ENCODE data around the gene FCHSD2.
"Not testable (repeated sequence)": the region's sequence is repeated elsewhere in the genome, so short reads cannot be mapped to it uniquely, and the experiment has no call there.

FCHSD2 gene

DNA sequence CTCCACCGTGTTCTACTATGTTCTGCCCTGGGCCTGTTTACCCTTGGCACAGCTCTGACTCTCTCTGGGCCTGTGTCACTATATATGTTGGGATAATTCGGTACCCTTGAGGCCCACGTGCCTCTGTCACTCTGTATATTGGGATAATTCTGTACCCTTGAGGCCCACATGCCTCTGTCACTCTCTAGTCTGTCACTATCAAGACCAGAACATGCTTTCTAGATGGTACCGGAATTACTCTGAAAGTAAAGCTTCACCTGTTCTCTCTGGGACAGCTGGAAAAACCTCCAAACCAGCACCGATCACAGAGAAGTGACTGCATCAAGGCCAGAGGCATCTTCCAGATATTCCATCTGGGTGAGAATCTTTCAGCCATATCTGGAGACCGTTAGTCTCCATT, 9.3 kb upstream of the FCHSD2 start:
- DNase-seq (ENCODE audit: low spot score): no peak

DNA sequence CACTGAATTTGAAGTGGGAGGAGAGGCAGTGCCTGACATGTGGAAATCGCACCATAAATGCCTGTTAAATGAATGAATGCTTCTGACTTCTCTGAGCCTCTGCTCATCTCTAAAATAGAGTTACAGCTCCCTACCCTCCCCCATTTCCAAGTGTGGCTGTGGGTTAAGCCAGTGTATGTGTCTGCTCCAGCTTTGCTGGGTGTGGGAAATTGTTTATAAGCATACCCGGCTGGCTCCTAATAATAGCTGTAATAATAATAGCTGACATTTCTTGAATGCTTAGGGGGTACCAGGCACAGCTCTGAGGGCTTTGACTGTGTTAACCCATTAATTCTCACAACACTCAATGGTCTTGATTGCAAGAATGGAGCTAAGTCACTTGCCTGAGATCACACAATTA, 7.0 kb upstream of the FCHSD2 start:
- DNase-seq (ENCODE audit: low spot score): no peak

DNA sequence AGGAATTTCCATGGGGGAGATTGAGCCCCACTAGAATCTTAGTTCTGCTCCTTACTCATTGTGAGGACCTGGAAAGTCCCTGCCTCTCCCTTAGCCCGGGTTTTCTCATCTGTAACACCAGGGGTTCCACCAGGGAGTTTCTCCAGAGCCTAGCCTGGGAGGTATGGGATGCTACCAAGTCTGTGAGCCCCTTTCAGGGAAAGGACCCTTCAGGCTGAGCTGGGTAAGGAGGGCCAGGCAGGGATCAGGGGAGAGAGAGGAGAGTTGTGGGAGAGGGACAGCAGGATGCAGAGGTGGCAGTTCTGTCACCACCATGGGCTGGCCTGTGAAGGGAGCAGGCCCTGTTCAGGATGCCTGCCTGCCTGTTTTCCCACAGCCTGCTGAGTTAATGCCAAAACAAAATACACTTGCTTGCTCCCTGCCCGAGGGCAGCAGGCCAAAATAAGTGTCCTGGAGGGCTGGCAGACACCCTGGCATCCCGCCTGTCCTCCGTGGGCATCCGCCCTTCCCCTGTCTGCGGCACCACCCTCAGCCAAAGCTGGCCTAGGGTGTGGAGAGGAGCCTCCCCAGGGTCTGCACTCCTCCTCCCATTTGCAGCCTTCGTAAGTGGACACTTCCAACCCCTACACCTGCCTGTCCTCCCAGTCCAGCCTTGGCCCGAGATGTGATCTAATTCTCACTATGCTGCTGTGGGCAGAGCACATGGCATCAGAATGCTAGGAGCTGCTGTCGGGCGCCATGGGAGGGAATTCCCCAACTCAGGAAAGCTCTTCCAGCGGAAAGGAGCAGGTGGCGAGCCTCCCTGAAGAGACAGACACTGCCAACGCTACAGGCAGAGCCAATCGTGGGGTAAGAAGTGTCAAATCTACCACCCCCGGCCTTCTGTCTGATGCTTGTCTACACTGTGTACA, 5.9 kb upstream of the FCHSD2 start:
- no peak for DNase-seq (ENCODE audit: low spot score)

DNA sequence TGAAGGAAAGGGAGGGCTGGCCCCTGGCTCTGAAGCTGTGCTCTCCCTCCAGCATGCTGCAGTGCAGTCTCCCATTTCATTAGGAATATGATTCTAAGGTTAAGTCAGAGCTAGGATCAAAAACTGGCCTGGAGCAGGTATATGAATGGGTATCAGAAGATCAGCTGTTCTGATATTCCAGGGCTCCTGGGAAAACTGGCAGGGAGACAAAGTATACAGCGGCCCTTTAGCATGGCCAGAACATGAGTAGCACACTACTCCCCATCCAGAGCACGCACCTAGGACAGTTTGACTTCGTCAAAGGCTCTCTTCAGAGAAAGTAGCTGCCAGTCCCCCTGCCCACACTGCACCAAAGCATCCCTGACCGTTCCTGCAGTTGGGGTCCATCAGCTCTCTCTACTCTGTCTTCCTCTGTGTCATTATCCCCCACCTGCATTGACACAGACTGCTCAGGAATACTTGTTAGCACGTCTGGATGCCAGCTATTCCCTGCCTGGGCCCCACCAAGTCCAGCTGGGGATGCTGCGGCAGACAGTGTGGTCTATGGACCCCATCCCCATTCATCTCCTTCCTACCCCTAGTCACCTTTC, 4.0 kb upstream of the FCHSD2 start:
- no peak for DNase-seq (ENCODE audit: low spot score)

DNA sequence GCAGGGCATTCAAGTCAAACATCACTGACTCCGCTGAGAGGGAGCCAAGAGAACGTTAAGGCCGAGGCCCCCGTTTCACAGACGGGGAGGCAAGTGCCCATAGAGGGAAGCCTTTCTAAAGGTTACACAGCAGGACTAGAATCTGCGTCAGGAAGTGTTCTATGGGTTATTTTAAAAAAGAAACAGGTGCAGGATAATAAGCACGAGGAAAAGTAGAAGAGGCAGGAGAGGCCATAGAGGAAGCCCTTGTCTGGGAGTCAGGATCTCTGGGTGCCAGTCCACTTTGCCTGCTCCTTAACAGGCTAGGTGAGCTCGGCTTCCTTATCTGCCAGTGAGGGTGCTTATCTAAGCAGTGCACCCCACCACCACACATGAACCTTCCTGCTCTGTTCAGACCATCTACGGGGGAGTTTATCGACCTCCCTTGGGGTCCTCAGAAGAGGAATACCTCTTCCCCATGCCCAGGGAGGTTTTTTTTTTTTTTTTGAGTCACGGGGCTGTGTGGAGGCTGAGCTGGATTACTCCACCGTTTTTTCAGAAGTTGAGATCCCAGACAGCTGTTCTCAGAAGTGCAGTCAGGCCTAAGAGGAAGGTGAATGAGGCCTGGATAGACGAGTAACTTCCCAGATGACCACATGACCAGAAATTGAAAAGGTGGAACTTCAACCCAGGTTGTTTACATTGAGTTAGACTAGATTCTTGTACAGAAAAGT, 1.2 kb upstream of the FCHSD2 start:
- DNase-seq (ENCODE audit: low spot score): no peak

DNA sequence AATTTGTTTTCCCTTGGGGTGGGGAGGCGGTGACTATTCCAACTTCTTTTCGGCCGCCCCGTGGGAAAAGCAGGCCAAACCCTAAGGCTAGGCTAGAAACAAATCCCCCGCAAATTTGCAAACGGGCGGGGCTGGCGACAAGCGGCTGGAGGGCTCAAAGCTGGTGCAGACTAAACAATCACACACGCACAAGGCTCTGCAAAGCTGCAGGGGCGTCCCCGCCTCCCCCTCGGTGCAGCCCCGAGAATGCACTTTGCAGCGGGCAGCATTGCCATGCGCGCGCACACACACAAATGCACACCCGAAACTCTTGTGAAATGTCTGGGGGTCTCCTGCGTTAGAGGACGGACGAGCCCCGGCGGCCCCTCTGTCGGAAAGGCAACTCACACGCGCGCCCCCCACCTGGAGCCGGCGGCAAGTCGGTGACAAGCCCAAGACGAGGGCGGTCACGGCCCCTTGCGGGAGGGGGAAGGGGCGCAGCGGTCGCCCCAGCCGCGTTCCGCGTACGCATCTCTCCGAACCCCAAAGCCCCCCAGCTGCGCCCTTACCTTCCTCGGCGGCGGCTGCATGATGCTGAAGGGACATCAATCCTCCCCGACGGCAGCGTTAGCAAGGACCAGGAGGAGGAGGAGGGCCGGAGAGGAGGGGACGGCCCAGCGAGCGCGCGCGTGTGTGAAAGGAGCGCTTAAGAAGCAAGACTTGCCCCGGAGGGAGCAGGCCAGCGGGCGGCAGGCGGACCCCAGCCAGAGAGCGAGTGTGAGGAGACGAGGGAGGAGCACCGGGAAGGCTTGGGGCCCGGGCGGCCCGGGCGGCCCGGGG, 600 bp downstream of the FCHSD2 start:
- peak; percentile 47 for DNase-seq (ENCODE audit: low spot score)

DNA sequence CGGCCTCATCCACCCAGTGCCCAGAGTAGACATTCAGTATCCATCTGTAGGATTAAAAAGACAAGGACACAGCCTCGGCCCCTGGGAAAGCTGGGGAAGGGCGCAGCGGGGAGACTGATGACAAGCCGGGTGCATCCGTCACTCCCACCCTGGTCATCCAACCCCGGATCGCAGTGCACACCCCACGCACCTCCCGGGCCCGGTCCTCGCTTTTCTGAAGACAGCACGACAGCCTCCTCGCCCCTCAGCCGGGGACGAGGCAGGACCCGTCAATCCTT, 1.1 kb downstream of the FCHSD2 start:
- DNase-seq (ENCODE audit: low spot score): no peak

DNA sequence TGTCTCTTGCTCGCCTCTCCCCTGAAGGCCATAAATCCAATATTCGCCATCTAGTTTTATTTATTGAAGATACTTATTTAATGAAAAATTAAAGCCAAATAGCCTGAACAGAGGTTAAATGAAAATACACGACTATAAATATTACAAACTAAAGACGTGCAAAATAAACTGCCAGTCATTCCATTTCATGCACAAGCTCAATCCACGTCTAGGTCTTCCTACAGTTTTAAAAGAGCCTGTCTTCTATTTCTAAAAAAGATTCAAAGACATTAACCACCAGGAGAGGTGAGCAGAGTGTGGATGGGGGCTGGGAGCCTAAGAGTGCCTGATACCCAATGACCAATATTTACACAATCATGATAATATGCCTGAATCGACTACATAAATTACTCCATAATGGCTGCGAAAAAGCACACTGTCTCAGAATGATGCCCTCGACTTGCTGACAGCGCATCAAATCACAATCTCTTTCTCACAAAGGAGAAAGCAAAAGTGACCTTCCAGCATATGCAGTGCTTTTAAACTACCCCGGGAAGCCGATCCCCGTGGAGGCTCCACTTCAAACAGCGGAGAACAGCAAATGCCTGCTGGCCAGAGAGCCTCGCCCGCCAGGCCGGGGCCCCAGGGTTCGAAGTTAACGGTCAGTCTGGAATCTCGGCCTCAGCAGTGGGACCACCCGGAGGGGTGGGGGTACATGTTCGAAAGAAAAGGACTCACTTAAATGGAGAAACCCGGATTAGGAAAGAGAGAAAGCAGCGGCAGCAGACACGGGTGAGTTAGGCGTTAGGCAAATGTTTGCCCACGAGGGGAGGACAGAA, 1.7 kb downstream of the FCHSD2 start:
- DNase-seq (ENCODE audit: low spot score): no peak

DNA sequence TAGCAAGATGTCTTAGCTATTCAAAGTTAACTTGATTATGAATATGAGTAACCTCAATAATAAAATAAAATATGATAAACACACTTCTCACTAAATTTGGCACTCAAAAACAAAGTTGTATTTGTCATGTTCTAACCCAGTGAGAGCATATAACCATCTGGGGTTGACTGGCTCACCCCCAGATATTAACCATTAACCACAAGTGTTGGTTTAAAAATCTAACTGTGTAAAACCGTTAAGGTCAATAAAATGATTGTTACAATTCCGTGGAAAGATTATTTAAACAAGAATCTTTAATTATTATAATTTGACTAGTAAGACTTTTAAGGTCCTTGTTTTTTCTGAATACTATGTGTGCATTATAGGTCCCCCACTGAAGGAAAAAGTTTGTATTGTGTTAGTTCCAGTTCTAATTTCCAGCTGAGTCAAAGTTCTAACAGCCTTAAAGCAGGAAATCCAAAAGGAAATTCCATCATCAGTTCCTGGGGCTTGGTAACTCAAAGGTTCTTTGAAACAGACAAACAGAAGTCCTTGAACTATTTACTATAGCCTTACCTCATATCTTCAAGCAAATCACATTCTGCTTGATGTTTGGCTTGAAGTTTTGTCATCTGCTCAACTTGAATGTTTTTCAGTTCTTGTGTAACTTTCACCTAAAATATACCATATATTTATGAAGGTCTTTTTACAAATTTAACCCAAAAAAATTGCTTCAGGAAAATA, 2.5 kb downstream of the FCHSD2 start:
- no peak for DNase-seq (ENCODE audit: low spot score)

DNA sequence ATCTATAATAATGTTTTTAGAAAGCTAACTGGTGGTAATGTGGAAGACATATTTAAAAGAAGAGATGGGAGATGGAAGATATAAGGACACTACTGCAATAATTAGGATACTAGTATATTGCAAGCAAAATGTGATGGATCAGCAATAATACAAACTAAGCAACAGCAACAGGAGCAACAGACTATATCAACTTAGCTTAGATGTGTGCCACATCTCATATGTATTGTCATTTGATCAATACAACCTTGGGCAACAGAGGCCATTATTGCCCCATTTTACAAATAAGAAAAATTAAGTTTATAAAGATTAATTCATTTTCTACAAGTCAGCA, 4.2 kb downstream of the FCHSD2 start:
- DNase-seq (ENCODE audit: low spot score): no peak

DNA sequence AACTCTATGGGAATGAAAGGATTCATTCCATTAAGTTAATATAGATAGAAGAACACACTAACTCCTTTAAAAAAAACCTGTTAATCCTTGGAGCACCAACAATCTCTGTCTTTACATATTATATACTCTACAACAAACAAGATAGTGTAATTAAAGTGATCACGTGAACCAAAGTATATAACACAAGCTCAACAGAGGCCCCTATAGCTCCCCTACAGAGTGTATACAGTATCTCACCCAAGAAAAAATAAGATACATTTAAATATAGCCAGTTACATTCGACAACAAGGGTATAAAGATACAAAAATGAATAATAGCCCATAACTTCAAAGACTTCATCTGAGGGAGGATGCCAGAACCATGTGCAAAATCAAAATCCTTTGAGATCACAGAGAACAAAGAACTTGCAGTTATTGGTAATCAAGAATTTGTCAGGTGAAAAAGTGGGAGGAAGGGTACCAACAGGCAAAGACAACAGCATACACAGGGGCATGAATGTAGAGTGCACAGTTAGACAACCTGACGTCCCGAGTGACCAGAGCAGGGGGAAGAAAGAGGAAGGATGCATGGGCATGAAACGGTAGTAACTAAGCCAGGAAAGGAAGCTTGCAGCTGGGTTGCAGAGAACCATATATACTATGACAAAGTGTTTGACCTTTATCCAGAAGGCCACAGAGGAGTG, 4.7 kb downstream of the FCHSD2 start:
- no peak for DNase-seq (ENCODE audit: low spot score)

DNA sequence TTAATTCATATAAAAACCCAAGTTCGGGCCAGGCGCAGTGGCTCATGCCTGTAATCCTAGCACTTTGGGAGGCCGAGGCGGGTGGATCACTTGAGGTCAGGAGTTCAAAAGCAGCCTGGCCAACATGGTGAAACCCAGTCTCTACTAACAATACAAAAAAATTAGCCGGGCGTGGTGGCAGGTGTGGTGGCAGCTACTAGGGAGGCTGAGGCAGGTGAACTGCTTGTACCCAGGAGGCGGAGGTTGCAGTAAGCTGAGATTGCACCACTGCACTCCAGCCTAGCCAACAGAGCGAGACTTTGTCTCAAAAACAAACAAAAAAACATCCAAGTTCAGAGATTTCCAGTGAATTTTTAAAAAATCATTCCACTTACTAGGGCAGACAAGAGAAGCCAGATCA, 5.4 kb downstream of the FCHSD2 start:
- DNase-seq (ENCODE audit: low spot score): not testable (repeated sequence)

DNA sequence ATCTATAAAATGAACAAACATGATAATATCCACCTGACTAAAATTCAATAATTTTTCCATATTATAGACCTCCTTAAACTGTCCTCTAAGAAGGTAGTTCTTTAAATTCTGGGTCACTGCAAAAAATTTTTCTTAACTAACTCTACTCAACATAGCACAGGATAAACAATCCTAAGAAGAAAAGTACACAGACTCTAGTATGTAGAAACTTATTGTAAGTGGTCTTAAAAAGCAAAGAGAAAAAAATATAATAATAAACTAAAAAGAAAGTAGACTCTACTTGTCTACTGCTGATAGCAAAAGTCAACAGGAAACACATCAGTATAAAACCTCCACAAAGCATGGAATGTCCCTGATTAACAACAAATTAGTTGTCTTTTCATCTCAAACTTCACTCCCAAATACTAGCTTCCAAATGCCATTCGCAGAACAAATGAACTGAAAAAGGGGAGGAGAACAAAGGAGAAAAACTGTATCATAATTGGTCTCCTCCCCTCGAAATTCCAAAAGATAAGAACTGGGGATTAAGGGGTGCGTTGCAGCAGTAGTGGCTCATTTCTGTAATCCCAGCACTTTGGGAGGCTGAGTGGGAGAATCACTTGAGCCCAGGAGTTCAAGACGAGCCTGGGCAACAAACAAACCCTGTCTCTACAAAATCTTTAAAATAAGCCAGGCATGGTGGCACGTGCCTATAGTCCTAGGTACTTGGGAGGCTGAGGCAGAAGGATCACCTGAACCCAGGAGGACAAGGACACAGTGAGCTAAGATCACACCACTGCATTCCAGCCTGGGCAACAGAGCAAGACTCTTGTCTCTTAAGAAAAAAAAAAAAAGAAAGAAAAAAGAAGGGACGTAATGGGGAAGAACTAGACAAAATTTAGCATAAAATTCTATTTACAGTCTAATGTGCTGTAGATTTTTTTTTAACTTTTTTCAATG, 6.5 kb downstream of the FCHSD2 start:
- DNase-seq (ENCODE audit: low spot score): no peak

DNA sequence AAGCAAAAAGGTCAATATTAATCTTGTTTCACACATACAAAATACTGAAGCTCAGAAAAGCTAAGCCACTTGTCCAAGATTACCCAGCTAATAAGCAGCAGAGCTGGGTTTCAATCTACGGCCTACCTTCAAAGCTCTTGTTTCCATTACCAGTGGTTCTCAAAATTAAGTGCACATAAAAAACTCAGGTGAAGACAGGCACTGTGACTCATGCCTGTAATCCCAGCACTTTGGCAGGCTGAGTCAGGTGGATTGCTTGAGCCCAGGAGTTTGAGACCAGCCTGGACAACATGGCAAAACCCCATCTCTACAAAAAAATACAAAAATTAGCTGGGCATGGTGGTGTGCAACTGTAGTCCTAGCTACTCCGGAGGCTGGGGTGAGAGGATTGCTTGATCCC, 9.8 kb downstream of the FCHSD2 start:
- DNase-seq (ENCODE audit: low spot score): not testable (repeated sequence)

DNA sequence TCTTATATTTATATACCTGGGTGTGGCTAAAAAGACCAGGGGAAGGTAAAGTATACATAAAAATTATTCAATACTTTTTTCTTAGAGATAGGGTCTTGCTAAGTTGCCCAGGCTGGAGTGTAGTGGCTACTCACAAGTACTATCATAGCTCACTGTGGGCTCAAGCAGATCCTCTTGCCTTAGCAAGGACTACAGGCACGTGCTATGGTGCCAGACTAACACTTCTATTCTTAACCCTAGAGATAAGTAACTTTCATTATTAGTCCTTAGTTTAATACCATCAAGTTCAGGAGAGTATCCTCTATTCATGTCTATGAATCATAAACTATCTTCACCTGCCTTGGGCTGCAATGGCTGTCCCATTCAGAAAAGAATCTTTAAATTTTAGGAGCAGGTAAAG, 11.9 kb downstream of the FCHSD2 start:
- DNase-seq (ENCODE audit: low spot score): no peak

DNA sequence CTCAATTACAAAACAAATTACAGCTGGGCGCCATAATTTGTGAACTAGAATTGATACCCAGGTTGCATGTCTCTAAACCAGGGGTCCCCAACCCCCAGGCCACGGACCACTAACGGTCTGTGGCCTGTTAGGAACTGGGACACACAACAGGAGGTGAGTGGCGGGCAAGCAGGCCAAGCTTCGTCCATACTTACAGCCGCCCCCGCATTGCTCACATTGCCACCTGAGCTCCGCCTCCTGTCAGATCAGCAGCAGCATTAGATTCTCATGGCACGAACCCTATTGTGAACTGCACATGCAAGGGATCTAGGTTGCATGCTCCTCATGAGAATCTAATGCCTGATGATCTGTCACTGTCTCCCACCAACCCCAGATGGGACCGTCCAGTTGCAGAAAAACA, 12.9 kb downstream of the FCHSD2 start:
- DNase-seq (ENCODE audit: low spot score): no peak

DNA sequence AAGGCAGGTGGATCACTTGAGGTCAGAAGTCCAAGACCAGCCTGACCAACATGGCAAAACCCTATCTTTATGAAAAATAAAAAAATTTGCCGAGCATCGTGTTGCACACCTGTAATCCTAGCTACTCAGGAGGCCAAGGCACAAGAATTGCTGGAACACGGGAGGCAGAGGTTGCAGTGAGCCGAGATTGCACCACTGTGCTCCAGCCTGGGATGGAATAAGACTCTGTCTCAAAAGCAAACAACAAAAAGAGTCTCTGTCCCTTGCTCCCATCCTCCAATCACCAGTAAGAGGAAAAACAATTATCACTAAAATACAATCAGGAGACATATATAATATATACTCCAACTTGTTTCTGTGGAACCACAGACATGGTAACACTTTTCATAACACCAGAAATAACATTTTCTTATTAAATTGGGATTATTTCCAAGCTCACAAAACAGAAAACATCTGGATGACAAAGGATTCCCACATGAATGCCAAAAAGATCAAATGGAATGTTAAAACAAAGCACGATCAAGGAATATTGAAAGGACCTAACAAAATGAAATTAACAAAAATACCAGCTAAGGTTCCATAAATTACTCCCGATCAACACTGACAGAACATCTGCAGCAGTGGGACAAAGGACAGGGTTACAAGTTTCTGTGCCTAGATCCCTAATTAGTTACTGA, 15.2 kb downstream of the FCHSD2 start:
- no peak for DNase-seq (ENCODE audit: low spot score)

DNA sequence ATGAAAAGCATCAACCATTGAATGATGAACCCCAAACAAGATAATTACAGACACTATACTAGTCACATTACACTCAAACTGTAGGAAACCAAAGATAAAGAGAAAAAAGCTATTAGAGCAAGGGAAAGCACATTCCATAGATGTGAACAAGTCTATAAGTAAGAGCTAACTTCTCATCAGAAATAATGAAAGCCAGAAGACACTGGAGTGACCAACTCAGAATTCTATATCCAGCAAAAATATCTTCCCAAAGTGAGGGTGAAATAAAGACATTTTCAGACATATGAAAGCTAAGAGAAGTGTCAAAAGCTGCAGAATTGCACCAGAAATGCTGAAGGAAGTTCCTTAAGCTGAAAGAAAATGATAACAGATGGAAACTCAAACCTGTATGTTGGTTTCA, 17.3 kb downstream of the FCHSD2 start:
- DNase-seq (ENCODE audit: low spot score): no peak

DNA sequence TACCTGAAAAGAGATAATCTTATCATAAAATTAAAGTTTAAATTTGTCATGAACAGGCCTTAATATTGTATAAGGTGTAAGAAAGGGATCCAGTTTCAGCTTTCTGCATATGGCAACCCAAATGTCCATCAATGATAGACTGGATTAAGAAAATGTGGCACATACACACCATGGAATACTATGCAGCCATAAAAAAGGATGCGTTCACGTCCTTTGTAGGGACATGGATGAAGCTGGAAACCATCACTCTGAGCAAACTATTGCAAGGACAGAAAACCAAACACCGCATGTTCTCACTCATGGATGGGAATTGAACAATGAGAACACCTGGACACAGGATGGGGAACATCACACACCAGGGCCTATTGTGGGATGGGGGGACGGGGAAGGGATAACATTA, 18.2 kb downstream of the FCHSD2 start:
- DNase-seq (ENCODE audit: low spot score): not testable (repeated sequence)
